ENCODE results near the gene IKBKE.
A peak's percentile ranks its signal among the peaks of the same experiment; 100 is the strongest.

IKBKE gene

GRCh38 chr1:206455289-206455665 is 15.0 kb upstream of the IKBKE start:
- no peak for DNase-seq

- peak; percentile 48 for DNase-seq
These were observed 14.5 kb upstream of the IKBKE start for GRCh38 chr1:206455666-206456344.

DNA sequence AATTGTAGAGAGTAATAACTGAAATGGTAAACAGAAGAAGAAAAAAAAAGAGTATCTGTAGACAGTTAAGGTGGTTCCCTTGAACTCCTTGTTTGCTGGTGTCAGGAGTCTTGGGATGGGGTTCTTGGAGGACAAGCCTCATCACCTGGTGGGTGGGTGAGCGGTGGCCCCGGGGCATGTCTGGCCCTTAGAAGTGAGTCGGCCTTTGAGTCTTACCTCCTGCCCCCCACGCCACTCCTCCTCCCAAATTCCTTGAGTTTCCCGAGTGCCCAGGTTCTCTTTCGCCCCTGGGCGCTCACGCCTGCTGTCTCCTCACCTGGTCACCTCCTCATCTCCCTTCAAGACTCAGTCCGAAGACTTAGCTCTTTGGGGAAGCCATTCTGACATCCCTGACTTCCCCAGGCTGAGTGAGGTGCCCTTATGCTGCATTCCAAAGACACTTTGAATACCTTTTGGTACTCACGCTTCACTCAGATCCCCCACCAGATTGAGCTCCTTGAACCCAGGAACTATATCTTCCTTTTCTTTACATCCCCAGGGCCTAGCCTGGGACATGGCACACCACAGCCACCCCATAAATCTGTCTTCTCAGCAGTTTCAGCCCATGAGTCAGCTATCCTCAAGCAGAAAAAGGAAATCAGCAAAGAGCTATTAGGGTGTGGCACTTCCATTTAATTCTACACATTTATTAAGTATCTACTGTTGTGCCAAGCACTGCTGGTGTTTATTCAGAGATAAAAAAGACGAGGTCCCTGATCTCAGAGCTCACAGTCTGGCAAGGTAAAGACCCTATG is 13.5 kb upstream of the IKBKE start:
- peak; percentile 83 for DNase-seq

DNA sequence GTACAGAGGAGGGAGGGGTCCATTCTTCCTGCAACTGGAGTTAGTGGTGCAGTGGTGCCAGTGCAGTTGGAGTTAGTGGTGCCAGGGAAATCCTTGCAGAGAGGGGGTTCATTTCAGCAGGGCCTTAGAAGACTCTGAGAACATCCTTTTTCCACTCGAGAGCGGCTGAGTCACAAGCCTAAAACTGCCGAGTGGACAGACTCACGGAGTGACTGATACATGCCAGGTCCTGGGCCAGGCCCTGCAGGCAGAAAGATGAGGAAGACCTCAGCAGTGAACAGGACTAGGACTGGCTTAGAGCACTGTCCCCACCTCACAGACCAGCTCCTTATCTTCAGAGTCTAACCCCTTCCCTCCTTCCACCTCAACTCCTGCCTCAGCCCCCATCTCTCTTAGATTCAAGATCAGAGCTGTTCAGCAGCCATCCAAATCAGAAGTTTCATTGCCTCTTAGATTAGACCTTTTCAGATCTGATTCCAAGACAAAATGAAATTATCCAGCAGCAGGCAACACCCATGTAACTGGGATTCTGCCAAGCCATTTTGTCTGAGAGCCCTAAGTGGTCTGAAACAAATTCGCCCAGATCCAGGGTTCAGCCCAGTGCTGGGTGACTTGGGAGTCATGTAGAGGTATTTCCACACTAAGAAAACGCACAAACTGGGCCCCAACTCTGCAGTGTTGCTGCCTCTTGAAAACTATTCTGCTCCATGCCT is 12.7 kb upstream of the IKBKE start:
- DNase-seq: no peak

- no peak for DNase-seq
These were observed 10.6 kb upstream of the IKBKE start for GRCh38 chr1:206459703-206460102.

DNA sequence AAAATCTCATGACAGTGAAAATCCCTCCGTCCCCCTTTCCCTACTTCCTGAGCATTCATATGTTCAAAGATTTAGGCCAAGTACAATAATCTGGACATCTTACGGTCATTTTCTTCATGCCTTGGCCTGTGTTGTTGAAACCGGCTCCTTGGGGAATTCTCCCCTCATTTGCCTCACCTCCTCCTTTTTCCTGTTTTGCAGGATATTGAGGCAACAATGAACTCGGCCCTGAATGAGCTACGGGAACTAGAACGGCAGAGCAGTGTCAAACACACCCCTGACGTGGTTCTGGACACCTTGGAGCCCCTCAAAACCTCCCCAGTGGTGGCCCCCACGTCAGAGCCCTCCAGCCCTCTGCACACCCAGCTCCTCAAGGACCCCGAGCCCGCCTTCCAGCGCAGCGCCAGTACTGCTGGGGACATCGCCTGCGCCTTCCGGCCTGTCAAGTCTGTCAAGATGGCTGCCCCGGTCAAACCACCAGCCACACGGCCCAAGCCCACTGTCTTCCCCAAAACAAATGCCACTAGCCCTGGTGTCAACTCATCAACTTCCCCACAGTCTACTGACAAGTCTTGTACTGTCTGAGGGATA is 9.3 kb upstream of the IKBKE start:
- DNase-seq: no peak

DNA sequence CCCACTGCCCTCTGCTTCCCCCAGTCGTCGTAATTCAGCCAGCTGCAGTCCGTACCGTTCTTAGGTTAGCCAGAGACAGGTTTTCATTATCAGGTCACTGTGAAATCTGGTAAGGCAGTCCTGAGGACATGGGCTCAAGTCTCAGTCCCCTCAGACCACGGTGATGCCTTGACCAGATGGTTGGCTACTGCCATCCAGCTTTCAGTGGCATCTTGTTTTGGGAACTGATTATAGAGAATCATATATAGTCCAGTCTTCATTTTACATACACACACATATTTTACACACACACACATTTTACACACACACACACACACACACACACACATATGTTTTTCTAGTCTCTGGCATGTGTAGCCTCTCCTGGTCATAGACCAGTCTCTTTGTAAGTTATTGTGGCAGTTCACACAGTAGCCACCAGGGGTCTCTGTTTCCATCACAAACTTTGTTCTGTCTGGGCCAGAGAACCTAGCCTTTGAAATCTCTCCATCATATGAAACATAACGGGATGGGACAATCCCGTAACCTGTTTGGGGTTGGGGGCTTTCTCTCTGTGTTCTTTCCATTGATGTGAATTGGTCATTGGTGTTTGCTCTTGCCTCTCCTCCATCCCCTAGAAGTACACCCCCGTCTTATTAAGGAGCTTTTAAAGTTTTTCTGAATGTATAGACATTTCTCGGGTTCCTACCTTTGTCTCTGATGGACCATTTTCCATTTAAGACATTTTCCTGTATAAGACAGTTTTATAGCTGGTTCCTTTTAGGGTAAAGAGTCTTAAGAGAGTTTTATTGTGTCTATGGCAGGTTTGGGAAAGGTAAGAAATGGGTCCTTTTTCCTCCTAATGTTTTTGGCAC is 8.4 kb upstream of the IKBKE start:
- peak; percentile 69 for DNase-seq

GRCh38 chr1:206463137-206463536 is 7.1 kb upstream of the IKBKE start:
- no peak for DNase-seq

- DNase-seq: no peak
These were observed 6.4 kb upstream of the IKBKE start for GRCh38 chr1:206463911-206464310.

DNA sequence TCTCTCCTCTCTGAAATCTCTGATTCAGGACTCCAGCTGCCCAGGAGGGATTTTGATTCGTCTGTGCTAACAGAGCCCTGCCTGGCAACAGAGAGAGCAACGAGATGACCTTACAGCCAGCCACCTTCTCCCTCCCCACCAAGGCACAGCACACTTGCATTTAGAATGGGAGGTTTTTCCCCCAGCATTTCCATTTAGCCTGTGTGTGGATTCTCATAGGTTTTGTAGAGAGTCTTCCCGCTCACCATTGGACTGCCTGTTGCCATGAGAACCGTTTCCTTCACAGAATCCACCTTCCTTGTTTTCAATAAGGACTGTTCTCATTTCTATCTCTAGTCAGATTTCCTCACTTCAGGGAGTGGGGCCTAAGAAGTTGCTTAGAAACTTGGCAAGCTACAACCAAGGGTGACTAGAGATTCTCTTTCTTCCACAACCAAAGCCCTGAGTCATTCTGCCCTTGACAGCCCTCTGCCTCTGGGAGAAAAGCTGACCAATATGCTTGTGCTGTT is 5.8 kb upstream of the IKBKE start:
- peak; percentile 78 for DNase-seq

DNA sequence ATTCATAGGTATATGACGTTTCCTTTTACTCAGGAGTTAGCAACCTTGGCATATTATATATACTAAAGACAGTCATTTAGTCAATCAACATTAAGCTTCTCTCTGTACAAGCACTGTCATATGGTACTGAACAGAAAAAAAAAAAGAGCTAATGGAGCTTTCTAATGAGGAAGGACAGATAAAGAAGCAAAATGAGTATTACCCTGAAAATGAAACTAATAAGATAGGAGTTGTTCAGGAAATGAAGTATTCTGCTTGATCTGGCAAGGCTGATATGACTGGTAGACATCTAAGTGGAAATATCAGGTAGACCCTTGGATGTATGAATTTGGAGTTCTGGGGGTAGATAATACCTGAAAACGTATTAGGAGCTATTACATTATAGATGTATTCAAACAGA is 4.3 kb upstream of the IKBKE start:
- DNase-seq: no peak

DNA sequence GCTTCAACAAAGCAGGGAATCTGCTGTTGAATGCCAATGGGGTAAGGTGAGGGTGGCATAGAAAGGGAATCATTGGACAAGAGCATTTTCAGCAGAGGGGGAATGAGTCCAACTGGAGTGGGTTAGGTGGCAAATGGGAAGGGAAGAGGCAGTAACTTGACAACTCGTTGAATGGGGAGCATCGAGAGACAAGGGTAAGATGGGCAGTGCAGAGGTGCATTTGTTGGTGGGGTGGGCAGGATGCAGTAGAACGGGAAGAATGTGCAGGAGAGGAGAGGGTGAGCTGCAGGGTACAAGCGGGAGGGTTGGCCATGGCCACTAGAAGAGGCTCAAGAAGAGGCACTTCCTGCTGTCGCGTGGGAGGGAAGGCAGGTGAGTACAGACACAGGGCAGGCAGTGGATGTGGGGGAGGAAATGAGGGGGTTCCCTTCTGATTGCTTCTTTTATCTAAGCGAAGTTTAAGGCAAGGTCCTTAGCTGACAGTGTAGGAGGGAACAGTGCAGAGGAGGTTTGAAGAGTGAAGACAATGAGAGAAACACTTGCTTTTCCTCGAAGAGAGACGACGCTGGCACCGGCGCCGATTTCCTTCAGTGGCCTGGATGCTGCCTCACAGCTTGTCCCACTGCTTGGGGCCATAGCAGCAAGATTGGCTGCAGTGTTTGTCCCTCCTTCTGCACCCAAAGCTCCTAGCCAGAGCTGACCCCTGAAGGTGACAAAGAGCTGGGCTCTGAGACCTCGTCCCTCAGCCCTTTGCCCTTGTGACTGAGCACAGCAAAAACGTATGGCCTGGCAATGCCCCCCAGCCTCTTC is 3.2 kb upstream of the IKBKE start:
- no peak for DNase-seq

GRCh38 chr1:206467915-206468314 is 2.4 kb upstream of the IKBKE start:
- DNase-seq: peak; percentile 39

DNA sequence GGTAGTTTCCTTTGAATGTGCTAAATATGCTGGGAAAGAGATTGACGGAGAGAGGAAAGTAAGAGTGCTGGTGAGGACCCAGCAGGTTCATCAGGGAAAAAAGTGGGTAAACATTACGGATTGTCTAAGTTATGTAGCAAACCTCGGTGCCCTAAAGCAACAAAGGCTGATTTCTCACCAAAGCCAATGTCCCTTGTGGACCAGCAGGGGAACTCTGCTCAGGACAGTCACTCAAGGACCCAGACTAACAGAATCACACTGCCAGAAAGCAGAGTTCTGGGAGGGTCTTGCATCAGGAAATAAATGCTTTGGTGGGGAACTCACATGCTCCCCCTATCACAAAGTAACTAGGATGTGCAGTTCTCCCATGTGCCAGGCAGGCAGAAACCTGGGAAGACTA is 1.7 kb upstream of the IKBKE start:
- no peak for DNase-seq

GRCh38 chr1:206469411-206469932 is 804 bp upstream of the IKBKE start:
- DNase-seq: no peak

- peak; percentile 72 for DNase-seq
These were observed 577 bp downstream of the IKBKE start for GRCh38 chr1:206470692-206471414.

- DNase-seq: no peak
These were observed 1.1 kb downstream of the IKBKE start for GRCh38 chr1:206471415-206471801.

DNA sequence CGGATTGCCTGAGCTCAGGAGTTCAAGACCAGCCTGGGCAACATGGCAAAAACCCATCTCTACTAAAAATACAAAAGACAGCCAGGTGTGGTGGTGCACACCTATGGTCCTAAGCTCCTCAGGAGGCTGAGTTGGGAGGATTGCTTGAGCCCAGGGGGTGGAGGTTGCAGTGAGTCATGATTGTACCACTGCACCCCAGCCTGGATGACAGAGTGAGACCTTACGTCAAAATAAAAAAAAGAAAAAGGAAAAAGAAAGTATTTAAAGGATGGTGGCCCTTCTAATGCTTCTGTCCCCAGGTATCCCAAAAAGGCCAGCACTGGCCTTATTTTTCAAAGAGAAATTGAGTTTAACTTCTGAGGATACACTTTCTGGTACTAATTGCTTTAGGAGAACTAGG is 1.7 kb downstream of the IKBKE start:
- DNase-seq: no peak

GRCh38 chr1:206472454-206472853 is 2.2 kb downstream of the IKBKE start:
- DNase-seq: peak; percentile 81

DNA sequence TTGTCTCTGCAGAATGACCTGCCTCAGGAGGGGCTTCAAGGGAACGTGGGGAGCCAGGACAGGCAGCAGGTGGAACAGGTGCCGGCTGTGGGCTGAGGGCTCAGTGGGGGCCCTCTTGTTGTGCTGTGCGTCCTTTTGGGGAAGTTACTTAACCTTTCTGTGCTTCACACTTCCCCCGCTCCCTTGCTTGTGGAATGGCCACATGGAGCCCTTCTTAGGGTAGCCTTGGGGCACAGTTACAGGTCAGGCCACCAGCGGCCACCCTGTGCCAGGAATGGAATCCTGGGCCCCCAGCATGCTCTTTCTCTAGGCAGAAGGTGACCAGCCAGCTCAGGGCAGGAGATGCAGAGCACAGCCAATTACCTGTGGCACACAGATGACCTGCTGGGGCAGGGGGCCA is 2.6 kb downstream of the IKBKE start:
- no peak for DNase-seq
